GM20000 (cell line): ENCODE results near the gene TNS3.

ENCODE experiments used
- DNase-seq: peaks from one replicate; pipeline ENCODE4 v3.0.0; 2012; ENCODE audit warnings: low spot score
- CTCF ChIP-seq: IDR thresholded peaks from 2 replicates; pipeline ENCODE4 v1.5.1; 2012; ENCODE audit warnings: mild to moderate bottlenecking, control low read depth; ENCODE audit errors: extremely low read depth, missing control alignments

Gene TNS3

GRCh38 chr7:47507522-47507921, 74.4 kb downstream of the TNS3 start:
- no peak for DNase-seq
- no peak for TF ChIP-seq CTCF

DNA sequence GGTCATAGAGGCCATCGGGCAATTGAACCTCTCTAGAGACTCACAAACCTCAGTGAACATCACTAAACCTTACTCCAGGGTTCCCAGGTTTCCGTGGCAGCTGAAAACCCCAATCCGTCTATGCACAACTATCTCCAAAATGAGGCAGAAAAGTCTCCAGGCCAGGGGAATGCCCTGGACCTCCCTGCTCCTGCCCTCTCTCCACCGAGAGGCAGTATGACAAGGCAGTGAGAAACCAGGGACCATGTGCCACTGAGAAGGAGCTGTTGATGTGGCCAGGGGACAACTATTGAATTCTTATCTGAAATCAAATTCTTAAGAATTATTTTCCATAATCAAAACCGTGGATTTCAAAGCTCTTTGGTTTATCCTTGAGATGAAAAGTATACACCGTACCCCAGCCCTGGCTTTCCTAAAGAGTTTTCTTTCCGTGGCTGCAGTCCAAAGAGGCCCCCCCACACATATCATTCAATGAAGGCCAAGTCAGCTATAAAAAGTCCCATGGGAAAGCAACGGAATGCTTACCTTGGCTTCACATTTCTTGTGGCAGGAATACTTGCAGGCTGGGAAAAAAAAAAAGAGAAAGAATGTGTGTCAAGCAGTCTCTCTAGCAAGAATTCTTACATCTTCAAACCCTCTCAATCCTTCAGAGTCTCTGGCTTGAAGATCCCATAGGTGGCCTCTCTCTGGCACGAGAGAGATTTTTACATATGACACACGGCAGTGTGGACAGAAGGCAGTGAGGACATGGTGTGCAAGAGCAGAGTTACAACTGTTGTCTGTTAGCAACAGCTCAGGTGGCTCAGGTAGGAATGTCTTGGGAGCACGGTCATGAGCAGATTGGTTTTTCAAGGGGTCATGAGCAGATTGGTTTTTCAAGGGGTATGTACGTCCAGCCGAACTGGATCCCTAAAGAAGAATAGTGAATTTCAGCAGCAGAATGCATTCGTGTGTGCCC, 75.2 kb downstream of the TNS3 start:
- no peak for TF ChIP-seq CTCF
- no peak for DNase-seq

GRCh38 chr7:47505312-47506007, 76.5 kb downstream of the TNS3 start:
- DNase-seq: no peak
- no peak for TF ChIP-seq CTCF

DNA sequence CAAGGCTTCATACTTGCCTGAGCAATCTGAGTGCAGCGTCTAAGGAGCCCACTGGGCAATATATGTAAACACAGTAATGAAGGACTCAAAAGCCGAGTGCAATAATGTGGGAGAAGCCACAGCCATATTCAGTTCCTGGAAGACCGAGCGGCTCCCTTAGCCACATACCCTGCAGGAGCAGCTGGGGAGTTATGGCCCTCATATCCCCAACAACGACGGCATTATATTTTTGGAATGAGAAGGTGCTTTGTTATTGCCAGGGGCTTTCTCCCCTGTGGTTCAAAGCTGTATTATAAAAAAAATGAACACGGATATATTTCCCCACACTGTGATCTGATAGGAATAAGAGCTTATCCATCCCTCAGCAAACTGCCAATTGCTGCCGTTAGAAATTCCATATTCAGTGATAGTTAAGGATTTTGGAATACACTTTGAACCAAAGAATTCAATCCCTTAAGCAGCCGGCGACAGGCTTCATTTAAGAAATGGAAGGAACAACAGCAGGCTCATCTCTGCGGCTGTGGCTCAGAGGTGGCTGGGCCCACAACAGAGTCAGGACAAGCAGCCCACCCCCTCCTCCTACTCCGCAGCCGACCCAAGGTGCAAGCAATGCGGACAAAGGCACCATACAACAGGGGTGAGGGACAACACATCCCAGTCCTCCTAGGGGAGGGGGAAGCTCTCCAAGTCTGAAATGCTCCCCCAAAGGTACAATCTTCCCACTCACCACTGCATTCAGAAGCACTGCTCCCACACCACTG, 77.2 kb downstream of the TNS3 start:
- no peak for DNase-seq
- no peak for TF ChIP-seq CTCF

DNA sequence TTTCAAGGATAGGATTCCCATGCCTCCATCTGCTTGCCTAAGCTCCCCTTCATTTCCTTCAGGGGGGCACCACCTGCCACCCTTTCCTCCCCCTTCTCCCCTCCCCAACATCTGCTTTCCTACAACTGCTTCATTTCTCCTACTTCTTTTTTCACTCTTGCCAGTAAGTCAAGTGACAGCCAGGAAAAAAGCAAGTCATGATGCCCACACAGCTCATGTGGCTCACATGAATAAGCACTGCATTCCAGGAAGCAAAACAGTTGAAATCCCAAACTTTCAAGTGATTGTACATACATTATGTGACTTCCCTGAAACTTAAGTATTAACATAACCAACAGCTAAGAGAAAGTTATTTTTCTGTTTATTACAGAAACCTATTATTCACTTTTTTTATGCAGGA, 78.6 kb downstream of the TNS3 start:
- DNase-seq: no peak

GRCh38 chr7:47502240-47502877, 79.6 kb downstream of the TNS3 start:
- DNase-seq: no peak
- no peak for TF ChIP-seq CTCF

More for the DNA sequence above, 78.6 kb downstream of the TNS3 start:
- no peak for TF ChIP-seq CTCF
